NCI-H460 (cell line): Measurements from ENCODE around the gene ATXN10. TPM values are rescaled to one million over a fixed set of nuclear protein-coding genes. Genes with fewer than 3 reads are reported as not detected.

ENCODE experiments used
- DNase-seq: peaks from one replicate; pipeline ENCODE4 v3.0.0-alpha.2; 2016; ENCODE audit warnings: low read depth; ENCODE audit errors: extremely low read depth
- total RNA-seq: library from RNA; depleted of rRNA; stranded (reverse); fragments of >200 nt; shearing (Covaris generic); gene quantifications from 2 replicates; pipeline ENCODE4 v1.2.3, GENCODE V29; 2014

The ATXN10 gene
- total RNA-seq, 1 experiment from 2014 or later, result 42.1 TPM

GRCh38 chr22:45816776-45817175, 145.1 kb downstream of the ATXN10 start:
- DNase-seq, result no peak

GRCh38 chr22:45817745-45818423, 146.2 kb downstream of the ATXN10 start:
- no peak for DNase-seq

GRCh38 chr22:45818424-45819085, 146.9 kb downstream of the ATXN10 start:
- DNase-seq, result no peak

GRCh38 chr22:45819305-45819704, 147.7 kb downstream of the ATXN10 start:
- DNase-seq, result no peak

- no peak for DNase-seq
Observed at GRCh38 chr22:45823336-45823735, 151.7 kb downstream of the ATXN10 start.

- no peak for DNase-seq
Observed at GRCh38 chr22:45826520-45826919, 154.9 kb downstream of the ATXN10 start.

GRCh38 chr22:45828841-45829240, 157.2 kb downstream of the ATXN10 start:
- no peak for DNase-seq

GRCh38 chr22:45830531-45831245, 159.1 kb downstream of the ATXN10 start:
- DNase-seq, result no peak

- no peak for DNase-seq
Observed at GRCh38 chr22:45831394-45831793, 159.8 kb downstream of the ATXN10 start.

- no peak for DNase-seq
Observed at GRCh38 chr22:45832180-45832579, 160.5 kb downstream of the ATXN10 start.

- no peak for DNase-seq
Observed at GRCh38 chr22:45832959-45833580, 161.4 kb downstream of the ATXN10 start.

GRCh38 chr22:45833613-45834012, 162.0 kb downstream of the ATXN10 start:
- no peak for DNase-seq

GRCh38 chr22:45834241-45834640, 162.6 kb downstream of the ATXN10 start:
- DNase-seq, result no peak

GRCh38 chr22:45834795-45835194, 163.2 kb downstream of the ATXN10 start:
- DNase-seq, result no peak

- DNase-seq, result no peak
Observed at GRCh38 chr22:45836418-45837169, 165.0 kb downstream of the ATXN10 start.

GRCh38 chr22:45837508-45837907, 165.9 kb downstream of the ATXN10 start:
- DNase-seq, result no peak

- no peak for DNase-seq
Observed at GRCh38 chr22:45838305-45838887, 166.8 kb downstream of the ATXN10 start.

GRCh38 chr22:45840483-45840882, 168.8 kb downstream of the ATXN10 start:
- DNase-seq, result no peak

- no peak for DNase-seq
Observed at GRCh38 chr22:45842291-45842991, 170.8 kb downstream of the ATXN10 start.

- no peak for DNase-seq
Observed at GRCh38 chr22:45843031-45843430, 171.4 kb downstream of the ATXN10 start.
